CD4-positive, alpha-beta T cell (primary cell): Measurements from ENCODE around the gene LMBR1. TPM values are rescaled to one million over a fixed set of nuclear protein-coding genes. Genes with fewer than 3 reads are reported as not detected.
A peak's percentile ranks its signal among the peaks of the same experiment; 100 is the strongest.

ENCODE experiments used
- ATAC-seq: fragments of 200-7000 bp; cut with Tn5 transposase; one replicate; pipeline ENCODE4 v1.10.0; 2022; ENCODE audit warnings: mild to moderate bottlenecking; ENCODE audit not compliant: poor library complexity
- CTCF ChIA-PET: fragments of 350-600 bp; sonication (Branson Sonifier 250); formaldehyde crosslinking; loops from one replicate; lab custom pipeline; 2021; ENCODE audit warnings: antibody characterized with exemption, inconsistent platforms; lab: Charles Lee
- POLR2A ChIA-PET: fragments of 350-600 bp; sonication (Branson Sonifier 250); formaldehyde crosslinking; loops from one replicate; lab custom pipeline; 2021; ENCODE audit warnings: antibody characterized with exemption, inconsistent platforms; lab: Charles Lee
- DNase-seq, 14 experiments: peaks; one replicate each; pipeline ENCODE4 v3.0.0-alpha.2; 2013 to 2020; ENCODE audit warnings: mixed read lengths in 2 of 14
- H3K27ac ChIP-seq, 2 donors: one replicate each; pipeline versions ENCODE4 v1.5.1 to v1.7.0; 2013; ENCODE audit warnings: low read length in 2 of 2, low read depth in 1 of 2, mild to moderate bottlenecking in 1 of 2
- H3K27me3 ChIP-seq, 2 experiments: 1 replicate in 1 of 2; 2 replicates in 1 of 2; pipeline versions ENCODE4 v1.6.1 to v1.7.0; 2013; ENCODE audit warnings: low read length in 2 of 2, control low read depth in 1 of 2, mild to moderate bottlenecking in 1 of 2, moderate library complexity in 1 of 2; ENCODE audit not compliant: insufficient read depth in 2 of 2, control insufficient read depth in 1 of 2
- H3K36me3 ChIP-seq: one replicate; pipeline ENCODE4 v1.6.1; 2013; ENCODE audit warnings: low read length, control low read depth; ENCODE audit not compliant: insufficient read depth
- H3K4me1 ChIP-seq: one replicate; pipeline ENCODE4 v1.6.1; 2013; ENCODE audit warnings: low read length, control low read depth; ENCODE audit not compliant: insufficient read depth
- H3K4me3 ChIP-seq: one replicate; pipeline ENCODE4 v1.5.1; 2013; ENCODE audit warnings: mild to moderate bottlenecking, low read length, moderate library complexity
- H3K9me3 ChIP-seq, 2 experiments: 1 replicate in 1 of 2; 2 replicates in 1 of 2; pipeline versions ENCODE4 v1.6.1 to v1.7.0; 2013; ENCODE audit warnings: low read length in 2 of 2, mild to moderate bottlenecking in 2 of 2, control low read depth in 1 of 2, moderate library complexity in 1 of 2; ENCODE audit not compliant: control insufficient read depth in 1 of 2, insufficient read depth in 1 of 2
- H3K27ac Mint-ChIP-seq: one replicate; pipeline ENCODE4 v1.8.0; 2020; ENCODE audit warnings: mixed read lengths
- H3K27me3 Mint-ChIP-seq: one replicate; pipeline ENCODE4 v1.8.0; 2021; ENCODE audit warnings: mixed read lengths
- H3K36me3 Mint-ChIP-seq: one replicate; pipeline ENCODE4 v1.8.0; 2021; ENCODE audit warnings: low read depth, mixed read lengths
- H3K4me1 Mint-ChIP-seq: one replicate; pipeline ENCODE4 v1.8.0; 2021; ENCODE audit warnings: low read depth, mixed read lengths
- H3K4me3 Mint-ChIP-seq: one replicate; pipeline ENCODE4 v1.8.0; 2020; ENCODE audit warnings: mild to moderate bottlenecking, mixed read lengths
- H3K9me3 Mint-ChIP-seq: one replicate; pipeline ENCODE4 v1.8.0; 2020; ENCODE audit warnings: mixed read lengths
- intact Hi-C, 2 experiments: fragments of 100-400 bp; cut with DNase I in 1 of 2; cut with micrococcal nuclease in 1 of 2; formaldehyde crosslinking; loops; one replicate each; pipeline versions ENCODE4 v1.15.1 to v1.9.0; 2023 to 2025; cut with DNase I, micrococcal nuclease
- polyA plus RNA-seq, 2 donors: library from polyadenylated mRNA; unstranded; fragments of 120-200 nt; gene quantifications; one replicate each; pipeline ENCODE4 v1.2.1, GENCODE V29; 2013
- total RNA-seq, 174 experiments: library from RNA in 2 of 174; stranded (reverse) in 2 of 174; gene quantifications; one replicate each; pipeline ENCODE4 v1.2.3 and lab custom pipeline; 2021 to 2026
- TF ChIP-seq, protein P1 (sequence below): fragments of 200-600 bp; IDR thresholded peaks from one replicate; pipeline ENCODE4 v1.8.0; 2022; ENCODE audit warnings: antibody characterized with exemption, mild to moderate bottlenecking

The LMBR1 gene
- total RNA-seq, result 10 to 100 TPM; 61.6 to 61.9 TPM
- 26.9 TPM for polyA plus RNA-seq (2013, experiment 1 of 2)
- 30.0 TPM for polyA plus RNA-seq (2013, experiment 2 of 2)
- 45.4 to 121 (median 75.6) reads per million in 172 experiments for total RNA-seq (lab: John Stamatoyannopoulos, UW)

GRCh38 chr7:156892821-156893706 lies at the start of gene LMBR1:
Gene LMBR1 (minus strand): TSS chr7:156893183. CDS start chr7:156892993, 190 bp downstream.
- Histone ChIP-seq H3K27me3 (no peaks in the 10 kb centered on the region), H3K36me3 (no peaks in the 10 kb centered on the region), H3K4me1 (peaks cover 24% of the 10 kb centered on the region), H3K4me3 (peak within 1 kb of the TSS; percentile 77), H3K27ac (peak within 1 kb of the TSS; percentile 73 to 83), H3K9me3 (no peaks in the 10 kb centered on the region)
- TF ChIP-seq, protein P1, sequence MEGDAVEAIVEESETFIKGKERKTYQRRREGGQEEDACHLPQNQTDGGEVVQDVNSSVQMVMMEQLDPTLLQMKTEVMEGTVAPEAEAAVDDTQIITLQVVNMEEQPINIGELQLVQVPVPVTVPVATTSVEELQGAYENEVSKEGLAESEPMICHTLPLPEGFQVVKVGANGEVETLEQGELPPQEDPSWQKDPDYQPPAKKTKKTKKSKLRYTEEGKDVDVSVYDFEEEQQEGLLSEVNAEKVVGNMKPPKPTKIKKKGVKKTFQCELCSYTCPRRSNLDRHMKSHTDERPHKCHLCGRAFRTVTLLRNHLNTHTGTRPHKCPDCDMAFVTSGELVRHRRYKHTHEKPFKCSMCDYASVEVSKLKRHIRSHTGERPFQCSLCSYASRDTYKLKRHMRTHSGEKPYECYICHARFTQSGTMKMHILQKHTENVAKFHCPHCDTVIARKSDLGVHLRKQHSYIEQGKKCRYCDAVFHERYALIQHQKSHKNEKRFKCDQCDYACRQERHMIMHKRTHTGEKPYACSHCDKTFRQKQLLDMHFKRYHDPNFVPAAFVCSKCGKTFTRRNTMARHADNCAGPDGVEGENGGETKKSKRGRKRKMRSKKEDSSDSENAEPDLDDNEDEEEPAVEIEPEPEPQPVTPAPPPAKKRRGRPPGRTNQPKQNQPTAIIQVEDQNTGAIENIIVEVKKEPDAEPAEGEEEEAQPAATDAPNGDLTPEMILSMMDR, result peak; percentile 72
- no peaks in the 10 kb centered on the region for H3K9me3 Mint-ChIP-seq
- peak within 1 kb of the TSS; percentile 93 for H3K27ac Mint-ChIP-seq
- peak; percentile 91 to 98 (median 94) for DNase-seq
- peaks cover 54% of the 10 kb centered on the region for H3K4me1 Mint-ChIP-seq
- H3K4me3 Mint-ChIP-seq, result peak within 1 kb of the TSS; percentile 96
- H3K36me3 Mint-ChIP-seq, result peaks cover 10% of the 10 kb centered on the region
- CTCF ChIA-PET, result interaction anchor here (0.6 to 1.7 kb wide), 6 partner anchors 10 to 309 kb away, joined by 3 to 24 read pairs (median 4); partner anchors contain the start of gene NOM1
- peak; percentile 80 for ATAC-seq
- no peaks in the 10 kb centered on the region for H3K27me3 Mint-ChIP-seq
- intact Hi-C loops, result loop anchor here (1.0 to 10.0 kb wide), 8 partner anchors 30 to 1966 kb away; partner anchors contain the start of genes UBE3C (in 2 of the 2), DNAJB6 (in 1 of the 2), INSIG1 (in 1 of the 2) and RBM33 (in 1 of the 2)
- POLR2A ChIA-PET, result interaction anchor here (0.7 to 1.6 kb wide), 12 partner anchors 11 to 1798 kb away, joined by 3 to 24 read pairs (median 4); partner anchors contain the start of genes NOM1, RNF32 and UBE3C

DNA sequence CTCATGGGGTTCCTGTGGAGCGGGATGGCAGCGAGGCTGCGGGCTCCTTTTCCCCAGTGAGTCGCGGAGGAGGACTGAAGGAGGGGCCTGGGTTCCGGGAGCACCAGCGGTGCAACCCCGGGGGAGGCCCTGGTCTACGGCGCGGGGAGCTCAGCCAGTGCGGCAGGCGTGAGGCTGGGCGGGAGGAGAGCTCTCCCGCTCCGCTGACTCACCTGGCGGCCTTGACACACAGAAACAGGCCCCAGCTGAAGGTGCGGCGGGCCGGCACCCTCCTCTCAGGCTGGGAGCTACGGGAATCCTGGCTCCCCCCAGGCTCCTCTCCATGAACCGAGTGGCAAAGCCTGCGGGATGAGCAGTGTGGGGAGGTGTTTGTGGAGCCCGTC lies 49.7 kb upstream of the LMBR1 start:
- Mint-ChIP-seq H3K36me3 (no peaks in the 10 kb centered on the region), H3K27me3 (peaks cover 34% of the 10 kb centered on the region), H3K9me3 (no peaks in the 10 kb centered on the region), H3K27ac (no peak overlapping the region), H3K4me3 (no peak overlapping the region), H3K4me1 (peaks cover 7% of the 10 kb centered on the region)
- ATAC-seq, result peak; percentile 41
- ChIA-PET POLR2A (interaction anchor here (1.5 kb wide), 1 partner anchor 50 kb away, joined by 4 read pairs; the partner anchor contains the start of gene LMBR1), CTCF (no interaction called here)
- DNase-seq, result peak in 2 of 14 experiments; percentile 16 to 19
- intact Hi-C loops, result no loop called here
- H3K27ac ChIP-seq, result no peak overlapping the region
- H3K9me3 ChIP-seq, result peaks cover 0 to 24% of the 10 kb centered on the region in 2 experiments
- TF ChIP-seq, protein P1, result no peak
- no peak overlapping the region for H3K4me3 ChIP-seq
- peaks cover 8% of the 10 kb centered on the region for H3K4me1 ChIP-seq
- H3K36me3 ChIP-seq, result no peaks in the 10 kb centered on the region
- H3K27me3 ChIP-seq, result peaks cover 14 to 18% of the 10 kb centered on the region in 2 experiments

GRCh38 chr7:156941393-156942182 lies 48.6 kb upstream of the LMBR1 start:
- H3K27me3 Mint-ChIP-seq, result peaks cover 41% of the 10 kb centered on the region
- Histone ChIP-seq H3K36me3 (no peaks in the 10 kb centered on the region), H3K4me3 (no peak overlapping the region), H3K9me3 (peaks cover 0 to 24% of the 10 kb centered on the region in 2 experiments), H3K27me3 (peaks cover 14 to 18% of the 10 kb centered on the region in 2 experiments), H3K27ac (no peak overlapping the region), H3K4me1 (peaks cover 8% of the 10 kb centered on the region)
- no peak overlapping the region for H3K27ac Mint-ChIP-seq
- intact Hi-C loops, result no loop called here
- no peak overlapping the region for H3K4me3 Mint-ChIP-seq
- TF ChIP-seq, protein P1, result no peak
- POLR2A ChIA-PET, result no interaction called here
- DNase-seq (no peak), ATAC-seq (no peak)
- no peaks in the 10 kb centered on the region for H3K36me3 Mint-ChIP-seq
- CTCF ChIA-PET, result no interaction called here
- no peaks in the 10 kb centered on the region for H3K4me1 Mint-ChIP-seq
- H3K9me3 Mint-ChIP-seq, result no peaks in the 10 kb centered on the region
